PC-9 (cell line): ENCODE measurements around the gene BAIAP2.

Experiments
- EZH2 ChIP-seq: fragments of 200-600 bp; sonication (generic); IDR thresholded peaks from 2 replicates; pipeline ENCODE4 v1.8.0; 2017; ENCODE audit warnings: antibody characterized with exemption, low read depth
- TF ChIP-seq, protein P1 (sequence below): fragments of 200-600 bp; sonication (generic); conservative IDR thresholded peaks from 2 replicates; pipeline ENCODE4 v1.6.1; 2017; ENCODE audit warnings: mixed run types, antibody characterized with exemption, mild to moderate bottlenecking, moderate library complexity

GRCh38 chr17:81006891-81007290, 28.1 kb upstream of the BAIAP2 start:
- TF ChIP-seq, protein P1, sequence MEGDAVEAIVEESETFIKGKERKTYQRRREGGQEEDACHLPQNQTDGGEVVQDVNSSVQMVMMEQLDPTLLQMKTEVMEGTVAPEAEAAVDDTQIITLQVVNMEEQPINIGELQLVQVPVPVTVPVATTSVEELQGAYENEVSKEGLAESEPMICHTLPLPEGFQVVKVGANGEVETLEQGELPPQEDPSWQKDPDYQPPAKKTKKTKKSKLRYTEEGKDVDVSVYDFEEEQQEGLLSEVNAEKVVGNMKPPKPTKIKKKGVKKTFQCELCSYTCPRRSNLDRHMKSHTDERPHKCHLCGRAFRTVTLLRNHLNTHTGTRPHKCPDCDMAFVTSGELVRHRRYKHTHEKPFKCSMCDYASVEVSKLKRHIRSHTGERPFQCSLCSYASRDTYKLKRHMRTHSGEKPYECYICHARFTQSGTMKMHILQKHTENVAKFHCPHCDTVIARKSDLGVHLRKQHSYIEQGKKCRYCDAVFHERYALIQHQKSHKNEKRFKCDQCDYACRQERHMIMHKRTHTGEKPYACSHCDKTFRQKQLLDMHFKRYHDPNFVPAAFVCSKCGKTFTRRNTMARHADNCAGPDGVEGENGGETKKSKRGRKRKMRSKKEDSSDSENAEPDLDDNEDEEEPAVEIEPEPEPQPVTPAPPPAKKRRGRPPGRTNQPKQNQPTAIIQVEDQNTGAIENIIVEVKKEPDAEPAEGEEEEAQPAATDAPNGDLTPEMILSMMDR: no peak
- no peak for TF ChIP-seq EZH2
